NOMO-1 treated with dmso at 0.1 percent for 144 hours (cell line): ENCODE measurements around the gene AGTPBP1.
"Not testable (repeated sequence)": the region's sequence is repeated elsewhere in the genome, so short reads cannot be mapped to it uniquely, and the experiment has no call there.

Experiments used
- DNase-seq: peaks from one replicate; lab custom pipeline; 2025; ENCODE audit not compliant: unreplicated experiment; lab: John Stamatoyannopoulos, UW

AGTPBP1 gene

DNA sequence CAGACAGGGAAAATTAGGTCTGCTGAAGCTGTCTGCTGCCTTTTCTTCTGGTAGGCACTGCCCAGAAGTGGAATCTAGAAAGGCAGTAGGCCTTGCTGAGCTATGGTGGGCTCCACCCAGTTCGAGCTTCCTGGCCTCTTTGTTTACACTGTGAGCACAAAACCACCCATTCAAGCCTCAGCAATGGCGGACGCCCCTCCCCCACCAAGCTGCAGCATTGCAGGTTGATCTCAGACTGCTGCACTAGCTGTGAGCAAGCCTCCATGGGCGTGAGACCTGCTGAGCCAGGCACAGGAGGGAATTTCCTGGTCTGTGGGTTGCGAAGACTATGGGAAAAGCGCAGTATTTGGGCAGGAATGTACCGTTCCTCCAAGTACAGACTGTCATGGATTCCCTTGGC, 18.5 kb downstream of the AGTPBP1 start:
- DNase-seq = no peak

DNA sequence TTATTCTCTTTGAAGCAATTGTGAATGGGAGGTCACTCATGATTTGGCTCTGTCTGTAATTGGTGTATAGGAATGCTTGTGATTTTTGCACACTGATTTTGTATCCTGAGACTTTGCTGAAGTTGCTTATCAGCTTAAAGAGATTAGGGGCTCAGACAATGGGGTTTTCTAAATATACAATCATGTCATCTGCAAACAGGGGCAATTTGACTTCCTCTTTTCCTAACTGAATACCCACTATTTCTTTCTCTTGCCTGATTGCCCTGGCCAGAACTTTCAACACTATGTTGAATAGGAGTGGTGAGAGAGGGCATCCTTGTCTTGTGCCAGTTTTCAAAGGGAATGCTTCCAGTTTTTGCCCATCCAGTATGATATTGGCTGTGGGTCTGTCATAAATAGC, 22.3 kb downstream of the AGTPBP1 start:
- not testable (repeated sequence) for DNase-seq

DNA sequence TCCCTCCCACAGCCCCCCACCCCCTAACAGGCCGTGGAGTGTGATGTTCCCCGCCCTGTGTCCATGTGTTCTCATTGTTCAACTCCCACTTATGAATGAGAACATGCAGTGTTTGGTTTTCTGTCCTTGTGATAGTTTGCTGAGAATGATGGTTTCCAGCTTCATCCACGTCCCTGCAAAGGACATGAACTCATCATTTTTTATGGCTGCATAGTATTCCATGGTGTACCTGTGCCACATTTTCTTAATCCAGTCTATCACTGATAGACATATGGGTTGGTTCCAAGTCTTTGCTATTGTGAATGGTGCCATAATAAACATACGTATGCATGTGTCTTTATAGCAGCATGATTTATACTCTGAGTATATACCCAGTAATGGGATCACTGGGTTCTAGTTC, 23.9 kb downstream of the AGTPBP1 start:
- DNase-seq = not testable (repeated sequence)

- no peak for DNase-seq
These were observed 24.5 kb downstream of the AGTPBP1 start for GRCh38 chr9:85717220-85717619.

- peak; percentile 6 for DNase-seq
These were observed 25.5 kb downstream of the AGTPBP1 start for GRCh38 chr9:85716031-85716877.

DNA sequence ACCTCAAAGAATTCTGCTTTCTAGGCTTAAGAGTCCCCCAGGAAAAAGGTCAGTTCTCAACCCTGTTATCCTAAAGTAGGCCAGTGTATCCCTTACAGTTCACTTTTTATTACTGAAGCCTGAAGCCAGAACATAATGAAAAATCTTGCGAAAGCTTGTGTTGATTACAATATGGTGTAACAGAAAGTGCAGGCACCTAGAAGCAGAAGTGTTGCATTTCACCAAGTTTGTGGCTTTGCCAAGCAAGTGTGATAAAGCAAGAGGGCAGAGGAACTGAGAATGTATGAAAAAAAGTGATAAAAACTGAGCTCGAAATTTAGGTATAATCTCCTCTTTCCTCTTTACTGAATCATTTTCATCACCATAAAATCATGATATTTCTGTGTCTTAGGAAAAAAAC, 26.2 kb downstream of the AGTPBP1 start:
- DNase-seq = peak; percentile 43

- DNase-seq = no peak
These were observed 27.9 kb downstream of the AGTPBP1 start for GRCh38 chr9:85713897-85714296.

GRCh38 chr9:85704744-85705143, 37.0 kb downstream of the AGTPBP1 start:
- DNase-seq = no peak

DNA sequence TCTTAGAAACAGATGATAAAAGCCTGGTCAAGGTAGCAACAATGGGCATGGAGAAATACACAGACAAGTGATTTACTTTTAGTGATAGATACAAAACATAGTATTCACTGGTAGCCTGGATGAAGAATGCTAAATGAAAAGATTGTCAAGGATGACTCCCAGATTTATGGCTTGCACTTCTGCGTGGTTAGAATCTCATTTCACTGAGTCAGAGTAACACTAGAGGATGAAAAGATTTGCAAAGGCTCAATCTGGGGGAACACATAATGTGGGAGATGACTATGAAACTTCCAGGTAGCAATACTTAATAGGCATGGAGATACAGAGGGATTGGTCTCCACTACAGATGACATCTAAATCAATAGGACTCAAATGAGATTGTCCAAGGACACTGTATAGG, 38.4 kb downstream of the AGTPBP1 start:
- DNase-seq = no peak

DNA sequence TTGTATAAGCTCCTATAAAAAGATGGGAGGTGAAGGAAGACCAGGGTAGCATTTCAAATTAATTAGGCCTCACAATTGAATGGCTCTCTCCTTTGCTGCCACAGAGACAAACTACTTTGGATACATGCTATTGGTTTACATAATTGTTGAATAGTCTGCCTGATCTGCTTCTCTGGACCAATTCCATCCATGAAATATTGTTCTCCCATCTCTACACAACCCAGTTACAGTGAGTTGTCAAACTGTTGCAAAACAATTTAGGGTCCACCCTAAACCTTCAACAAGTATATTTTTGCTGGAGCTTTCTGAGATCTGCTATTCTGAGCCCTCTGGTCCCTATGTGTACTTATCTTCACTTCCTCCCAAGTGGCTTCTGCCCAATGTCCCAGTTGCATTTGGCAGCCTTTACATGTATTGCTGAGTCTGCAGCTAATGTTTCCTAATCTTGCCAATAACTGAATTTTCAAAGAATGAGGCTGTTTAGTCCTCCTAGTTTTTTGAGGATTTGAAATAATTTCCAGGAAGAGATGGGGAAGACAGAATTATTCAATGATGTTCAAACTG, 38.9 kb downstream of the AGTPBP1 start:
- DNase-seq = peak; percentile 11

DNA sequence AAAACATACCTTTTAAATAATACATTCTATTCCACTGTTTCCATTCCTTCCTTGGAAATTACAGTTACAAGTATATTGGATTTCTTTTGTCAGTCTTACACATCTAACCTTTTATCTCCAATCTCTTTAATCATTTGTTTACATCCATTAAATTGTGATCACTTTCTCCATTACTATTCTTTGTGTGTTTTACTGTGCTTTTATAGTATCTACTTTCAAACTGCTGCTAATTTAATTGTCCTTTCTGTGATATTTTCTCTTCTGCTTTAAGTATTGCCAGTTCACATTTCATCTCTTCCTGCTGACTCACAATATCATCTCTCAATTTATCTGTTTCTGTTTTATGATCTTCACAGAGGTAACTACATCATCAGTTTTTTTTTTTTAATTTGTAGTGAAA, 39.6 kb downstream of the AGTPBP1 start:
- DNase-seq = no peak

GRCh38 chr9:85700330-85700729, 41.4 kb downstream of the AGTPBP1 start:
- no peak for DNase-seq

DNA sequence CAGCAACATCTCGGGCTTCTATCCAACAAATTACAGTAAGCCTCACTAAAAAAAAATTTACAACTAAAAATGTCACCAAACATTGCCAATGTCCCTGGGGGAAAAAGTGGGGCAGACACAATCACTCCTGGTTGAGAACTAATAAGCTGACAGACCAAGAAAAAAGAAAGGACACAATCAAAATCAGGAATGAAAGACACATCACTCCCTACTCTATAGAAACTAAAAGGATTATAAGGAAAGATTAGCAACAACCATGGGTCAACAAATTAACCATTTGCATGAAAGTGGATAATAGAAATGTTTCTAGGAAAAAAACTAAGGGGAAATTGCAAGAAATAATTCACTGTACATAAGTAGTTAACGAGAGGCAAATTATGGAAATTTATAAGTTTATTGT, 53.4 kb downstream of the AGTPBP1 start:
- DNase-seq = no peak

GRCh38 chr9:85685081-85685480, 56.7 kb downstream of the AGTPBP1 start:
- no peak for DNase-seq

- DNase-seq = no peak
These were observed 65.0 kb downstream of the AGTPBP1 start for GRCh38 chr9:85676790-85677189.

DNA sequence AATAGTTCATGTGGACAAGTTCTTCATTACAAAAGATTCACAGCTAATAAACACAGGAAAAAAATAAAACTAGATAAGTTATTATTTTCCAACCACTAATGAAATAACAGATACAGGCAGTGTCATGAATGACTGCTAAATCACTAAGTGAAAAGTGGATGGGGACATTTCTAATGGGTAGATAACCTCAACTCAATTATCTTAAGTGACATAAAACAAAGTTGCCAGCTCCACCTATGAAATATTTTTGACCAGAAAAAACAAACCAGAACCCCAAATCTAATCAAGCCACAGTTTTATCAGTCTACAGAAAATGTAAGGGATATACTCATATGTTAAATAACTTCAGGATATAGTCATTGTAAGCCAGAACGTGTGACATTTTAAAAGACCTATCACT, 74.4 kb downstream of the AGTPBP1 start:
- DNase-seq = no peak

DNA sequence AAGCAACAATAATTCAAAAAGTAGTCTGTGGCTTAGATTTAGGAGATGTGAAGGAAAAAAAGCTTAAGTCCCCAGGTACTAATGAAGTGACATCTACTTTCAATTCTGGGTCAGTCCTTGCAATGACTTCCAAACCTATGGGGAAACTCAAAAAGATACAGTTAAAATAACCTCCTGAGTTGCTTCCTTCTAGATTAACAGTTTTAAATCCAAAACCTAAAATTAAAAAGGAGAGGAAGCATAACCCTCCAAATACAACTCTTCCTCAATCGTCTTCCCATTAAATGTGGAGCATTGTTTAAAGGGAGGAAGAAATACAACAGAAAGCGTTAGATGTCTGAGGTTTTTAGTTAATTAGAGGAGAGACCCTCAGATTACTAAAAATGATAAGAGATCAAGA, 75.7 kb downstream of the AGTPBP1 start:
- DNase-seq = no peak

DNA sequence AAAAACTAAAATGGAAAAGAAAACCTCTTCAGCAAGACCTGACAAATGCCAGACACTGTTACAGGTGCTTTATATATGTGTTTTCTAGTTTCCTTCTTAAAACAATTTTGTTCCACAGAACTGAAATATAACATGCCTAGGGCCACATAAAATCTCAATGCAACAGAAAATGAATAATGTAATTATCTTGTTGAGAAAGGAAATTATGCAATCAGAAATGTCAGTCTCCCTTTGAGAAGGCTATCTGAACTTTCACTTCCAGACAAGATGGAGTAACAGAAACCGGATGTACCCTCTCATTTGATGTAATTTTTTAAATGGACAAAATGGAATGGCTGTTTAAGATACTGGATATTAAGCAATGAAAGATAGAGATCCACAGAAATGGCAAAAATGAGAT, 79.2 kb downstream of the AGTPBP1 start:
- DNase-seq = no peak

DNA sequence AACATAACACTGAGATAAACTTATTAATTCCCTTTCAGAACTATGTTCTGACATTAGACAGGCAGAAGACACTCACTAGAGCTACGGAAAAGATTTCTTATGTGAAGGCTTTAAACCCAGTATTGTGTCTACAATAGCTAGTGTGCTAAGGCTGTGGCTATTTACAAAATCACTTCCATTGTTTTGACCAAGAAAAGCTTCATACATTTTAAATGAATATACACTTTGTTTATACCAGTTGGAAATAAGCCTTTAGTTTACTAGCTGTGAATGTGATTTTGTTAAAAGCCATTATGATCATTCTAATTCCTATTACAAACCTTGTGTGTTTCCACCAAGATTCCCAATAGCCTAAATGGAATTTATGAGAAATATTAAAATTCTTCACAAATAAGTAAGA, 83.0 kb downstream of the AGTPBP1 start:
- no peak for DNase-seq

DNA sequence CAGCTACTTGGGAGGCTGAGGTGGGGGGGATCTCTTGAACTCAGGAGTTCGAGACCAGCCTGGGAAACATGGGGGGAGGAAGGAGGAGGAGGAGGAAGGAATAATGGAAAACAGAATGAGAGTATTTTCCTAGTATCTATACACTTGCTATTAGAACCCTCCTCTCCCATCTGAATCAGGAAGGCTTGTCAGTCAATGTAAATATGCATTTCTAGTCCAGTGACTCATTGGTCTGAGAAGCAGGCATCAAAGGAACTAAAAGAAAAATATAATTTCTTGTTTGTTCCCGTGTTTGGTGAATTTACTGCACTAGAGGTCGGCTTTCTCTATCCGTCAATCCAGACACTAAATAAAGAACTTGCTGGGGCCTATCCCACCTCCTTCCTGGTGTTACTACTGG, 88.6 kb downstream of the AGTPBP1 start:
- no peak for DNase-seq

DNA sequence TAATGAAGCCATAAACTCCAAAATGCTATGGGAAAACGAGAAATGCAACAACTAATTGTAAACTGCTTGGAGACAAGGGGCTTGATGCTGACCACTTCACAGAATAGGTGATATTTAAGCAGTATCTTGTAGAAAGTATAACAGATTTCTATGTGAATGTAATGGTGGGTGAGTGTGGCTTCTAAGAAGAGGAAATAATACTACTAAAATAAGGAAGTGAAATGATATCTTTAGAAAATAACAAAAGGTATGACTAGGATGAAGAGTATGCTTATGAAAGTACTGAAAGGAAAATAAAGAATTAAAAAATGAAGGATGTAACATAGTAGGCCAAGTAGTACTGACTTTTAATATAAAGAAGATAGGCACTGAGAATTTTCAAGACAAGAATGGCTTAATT, 94.2 kb downstream of the AGTPBP1 start:
- no peak for DNase-seq

DNA sequence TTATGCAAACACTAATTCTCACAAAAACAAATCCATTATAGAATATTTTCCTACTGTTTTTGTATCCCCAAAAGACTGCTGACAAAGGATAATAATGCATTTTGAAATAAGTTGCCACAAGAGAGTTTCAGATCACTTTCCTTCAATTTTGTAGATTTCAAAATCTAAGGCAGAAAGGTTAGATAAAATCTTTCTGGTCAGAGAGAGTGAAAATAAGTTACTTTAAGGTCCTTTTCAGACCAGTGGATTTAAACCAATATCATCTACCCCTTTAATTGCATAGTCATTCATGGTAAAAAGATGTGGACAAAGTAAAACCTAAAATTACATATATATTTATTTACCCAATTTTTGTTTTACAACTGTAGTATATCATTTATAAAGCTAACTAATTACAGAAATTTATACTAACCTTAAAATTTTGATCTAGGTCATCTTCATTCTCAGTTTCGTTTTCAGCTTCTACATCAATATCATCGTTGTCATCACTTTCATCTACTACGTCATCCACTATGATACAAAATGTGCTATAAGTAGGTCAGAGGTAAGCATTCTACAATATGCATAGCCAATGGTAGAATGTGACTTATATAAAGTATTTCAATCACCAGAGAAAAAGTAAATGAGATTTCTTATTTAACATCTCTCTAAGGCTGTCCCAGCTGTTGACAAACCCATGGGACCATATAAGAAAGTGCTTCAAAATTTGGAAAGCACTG, 95.7 kb downstream of the AGTPBP1 start:
- DNase-seq = no peak
